OCI-LY1 (cell line): ENCODE measurements around the gene CLK2.

Experiments used
- CTCF ChIP-seq: fragments of 200-600 bp; sonication (generic), shearing (Covaris generic); IDR thresholded peaks from 2 replicates; pipeline ENCODE4 v1.5.1; 2017; ENCODE audit warnings: mild to moderate bottlenecking, antibody characterized with exemption, low read length, moderate library complexity, mixed read lengths
- EZH2 ChIP-seq: fragments of 200-600 bp; sonication (generic), shearing (Covaris generic); IDR thresholded peaks from 2 replicates; pipeline ENCODE4 v1.8.0; 2017; ENCODE audit warnings: borderline replicate concordance, mixed run types, mild to moderate bottlenecking, antibody characterized with exemption, low read length, moderate library complexity, mixed read lengths

- TF ChIP-seq CTCF (no peak), EZH2 (no peak)
Observed at GRCh38 chr1:155218854-155219591, 54.3 kb downstream of the CLK2 start.
